ENCODE measurements around the gene MYOC.
A peak's percentile ranks its signal among the peaks of the same experiment; 100 is the strongest.
"Not testable (repeated sequence)": the region's sequence is repeated elsewhere in the genome, so short reads cannot be mapped to it uniquely, and the experiment has no call there.

MYOC gene

GRCh38 chr1:171652234-171652822 lies at the start of gene MYOC:
Gene MYOC (minus strand): TSS chr1:171652688. CDS start chr1:171652611, 77 bp downstream.
- no peak for DNase-seq

DNA sequence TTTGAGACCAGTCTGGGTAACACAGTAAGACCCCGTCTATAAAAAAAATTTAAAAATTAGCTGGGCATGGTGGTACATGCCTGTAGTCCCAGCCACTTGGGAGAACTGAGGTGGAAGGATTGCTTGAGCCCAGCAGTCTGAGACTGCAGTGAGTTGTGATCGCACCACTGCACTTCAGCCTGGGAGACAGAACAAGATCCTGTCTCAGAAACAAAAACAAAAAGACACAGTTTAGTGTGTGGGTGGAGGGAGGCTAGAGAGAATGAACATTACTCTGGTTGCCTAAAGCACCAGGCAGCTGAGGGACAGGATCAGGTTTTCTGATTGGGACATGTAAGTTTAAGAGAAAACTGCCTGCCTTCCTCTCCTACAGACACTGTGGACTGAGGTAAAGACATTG lies 47.0 kb upstream of the MYOC start:
- no peak for DNase-seq

GRCh38 chr1:171695772-171696171 lies 43.3 kb upstream of the MYOC start:
- not testable (repeated sequence) for DNase-seq

DNA sequence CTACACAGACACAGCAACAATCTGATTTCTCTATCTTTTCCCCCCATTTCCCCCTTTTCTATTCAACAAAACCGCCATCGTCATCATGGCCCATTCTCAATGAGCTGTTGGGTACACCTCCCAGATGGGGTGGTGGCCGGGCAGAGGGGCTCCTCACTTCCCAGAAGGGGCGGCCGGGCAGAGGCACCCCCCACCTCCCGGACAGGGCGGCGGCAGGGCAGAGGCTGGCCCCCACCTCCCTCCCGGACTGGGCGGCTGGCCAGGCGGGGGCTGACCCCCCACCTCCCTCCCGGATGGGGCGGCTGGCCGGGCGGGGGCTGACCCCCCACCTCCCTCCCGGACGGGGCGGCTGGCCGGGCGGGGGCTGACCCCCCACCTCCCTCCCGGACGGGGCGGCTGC lies 41.1 kb upstream of the MYOC start:
- DNase-seq, result not testable (repeated sequence)

GRCh38 chr1:171683870-171684269 lies 31.4 kb upstream of the MYOC start:
- no peak for DNase-seq

- no peak for DNase-seq
Measured at GRCh38 chr1:171680339-171680738, 27.9 kb upstream of the MYOC start.

DNA sequence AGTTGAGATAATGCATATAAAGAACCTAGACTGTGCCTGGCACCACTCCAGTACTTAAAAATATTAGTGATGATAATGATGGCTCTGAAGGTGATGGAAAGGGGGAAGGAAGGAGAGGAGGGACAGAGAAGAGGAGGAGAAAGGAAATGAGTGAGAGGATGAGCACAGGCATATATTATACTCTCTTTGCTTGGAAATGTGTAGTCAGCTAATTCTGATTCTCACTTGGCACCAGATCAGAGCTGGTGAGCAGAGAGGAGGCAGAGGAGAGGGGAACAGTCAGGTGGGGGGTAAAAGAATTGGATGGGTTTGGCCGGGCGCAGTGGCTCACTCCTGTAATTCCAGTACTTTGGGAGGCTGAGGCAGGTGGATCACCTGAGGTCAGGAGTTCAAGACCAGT lies 24.3 kb upstream of the MYOC start:
- no peak for DNase-seq

DNA sequence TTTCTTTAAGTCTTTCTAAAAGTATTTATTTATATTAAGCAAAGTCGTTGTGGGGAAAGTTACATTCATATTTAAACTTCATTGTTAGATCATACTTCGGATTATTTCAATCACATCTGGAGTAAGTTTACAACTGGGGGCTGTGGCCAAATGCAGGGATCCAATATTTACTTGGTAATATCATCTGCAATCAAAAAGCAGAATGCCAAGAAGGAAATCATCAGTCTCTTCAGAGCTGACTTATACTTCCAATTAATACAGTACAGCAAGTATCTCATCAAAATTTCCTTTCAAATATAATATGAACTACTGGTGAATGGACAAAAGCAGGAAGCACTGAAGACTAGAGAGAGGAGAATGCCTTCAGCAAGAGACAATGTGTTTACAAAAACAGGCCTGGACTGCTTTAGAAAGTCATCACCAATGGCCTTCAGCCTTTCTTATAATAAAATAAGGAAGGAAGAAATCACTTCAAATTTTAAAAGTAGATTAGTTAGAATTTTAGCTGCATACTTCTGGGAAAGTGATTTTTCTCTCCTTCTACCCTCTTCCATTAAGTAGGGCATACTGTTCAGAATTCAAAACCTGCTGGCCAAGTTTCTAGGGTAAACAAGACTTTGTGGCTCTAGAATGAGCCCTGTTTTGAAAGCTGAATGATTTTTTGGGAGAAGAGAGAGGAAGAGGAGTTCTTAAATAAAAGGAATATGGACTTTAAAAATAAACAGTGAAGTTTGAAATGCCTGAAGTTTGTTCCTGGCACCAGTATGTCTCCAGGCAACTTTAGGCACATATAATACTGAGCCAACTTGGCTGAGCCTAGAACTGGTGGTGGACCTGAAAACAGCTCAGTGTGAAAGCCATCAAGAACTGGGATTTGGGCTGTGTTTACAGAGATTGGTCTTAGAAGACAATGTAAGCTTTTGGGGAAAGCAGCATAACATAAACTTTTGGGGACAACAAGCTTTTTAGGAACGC lies 22.2 kb upstream of the MYOC start:
- peak in 1 of 2 experiments; percentile 11 for DNase-seq

GRCh38 chr1:171670739-171671138 lies 18.3 kb upstream of the MYOC start:
- DNase-seq, result no peak

GRCh38 chr1:171668372-171668771 lies 15.9 kb upstream of the MYOC start:
- no peak for DNase-seq

GRCh38 chr1:171666114-171666769 lies 13.8 kb upstream of the MYOC start:
- no peak for DNase-seq

DNA sequence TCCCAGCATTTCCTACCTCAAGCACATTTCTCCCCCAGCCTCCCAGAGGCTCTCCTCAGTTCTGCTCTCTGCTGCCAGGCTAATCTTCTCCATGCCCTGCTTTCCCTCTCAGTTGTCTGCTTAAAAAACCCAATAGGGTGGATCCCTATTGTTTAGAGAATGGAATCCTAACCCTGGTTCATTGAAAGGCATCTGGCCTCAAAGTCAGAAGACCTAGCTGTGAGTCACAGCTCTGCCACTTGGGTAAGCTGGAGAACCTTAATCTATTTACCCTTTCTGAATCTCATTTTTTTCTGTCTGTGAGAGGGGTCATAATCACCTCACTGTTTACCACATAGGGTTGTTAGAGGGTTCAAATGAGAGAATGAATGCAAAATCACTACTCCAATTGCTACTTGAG lies 12.5 kb upstream of the MYOC start:
- DNase-seq, result no peak

DNA sequence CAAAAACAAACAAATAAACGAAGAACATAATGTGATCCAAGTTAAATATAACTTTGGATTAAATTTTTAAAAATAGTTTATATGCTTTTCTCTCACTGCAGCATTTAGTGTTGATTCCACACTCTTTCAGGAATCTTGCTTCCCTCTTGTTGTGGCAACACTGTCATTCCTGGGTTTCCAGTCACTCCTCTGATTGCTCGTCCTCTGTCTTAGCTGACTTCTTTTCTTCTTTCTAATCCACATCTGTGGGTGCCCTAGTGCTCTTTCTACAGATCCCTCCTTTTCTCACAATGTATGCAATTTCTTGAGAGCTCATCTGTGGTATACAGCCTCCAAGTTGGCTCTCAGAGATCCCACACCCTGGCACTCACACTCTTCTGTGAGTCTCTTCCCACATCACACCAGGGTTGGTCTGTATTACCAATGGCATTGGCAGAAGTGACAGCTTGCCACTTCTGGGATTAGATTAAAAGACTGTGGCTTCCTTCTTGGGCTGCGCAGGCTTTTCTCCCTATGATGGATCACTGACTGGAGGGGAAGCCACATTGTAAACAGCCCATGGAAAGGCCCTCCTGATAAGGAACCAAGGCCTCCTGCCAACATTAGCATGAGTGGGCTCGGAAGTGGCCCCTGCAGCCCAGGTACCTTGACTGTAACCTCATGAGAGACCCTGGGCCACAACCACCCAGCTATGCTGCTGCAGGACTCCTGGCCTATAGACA lies 11.5 kb upstream of the MYOC start:
- no peak for DNase-seq

DNA sequence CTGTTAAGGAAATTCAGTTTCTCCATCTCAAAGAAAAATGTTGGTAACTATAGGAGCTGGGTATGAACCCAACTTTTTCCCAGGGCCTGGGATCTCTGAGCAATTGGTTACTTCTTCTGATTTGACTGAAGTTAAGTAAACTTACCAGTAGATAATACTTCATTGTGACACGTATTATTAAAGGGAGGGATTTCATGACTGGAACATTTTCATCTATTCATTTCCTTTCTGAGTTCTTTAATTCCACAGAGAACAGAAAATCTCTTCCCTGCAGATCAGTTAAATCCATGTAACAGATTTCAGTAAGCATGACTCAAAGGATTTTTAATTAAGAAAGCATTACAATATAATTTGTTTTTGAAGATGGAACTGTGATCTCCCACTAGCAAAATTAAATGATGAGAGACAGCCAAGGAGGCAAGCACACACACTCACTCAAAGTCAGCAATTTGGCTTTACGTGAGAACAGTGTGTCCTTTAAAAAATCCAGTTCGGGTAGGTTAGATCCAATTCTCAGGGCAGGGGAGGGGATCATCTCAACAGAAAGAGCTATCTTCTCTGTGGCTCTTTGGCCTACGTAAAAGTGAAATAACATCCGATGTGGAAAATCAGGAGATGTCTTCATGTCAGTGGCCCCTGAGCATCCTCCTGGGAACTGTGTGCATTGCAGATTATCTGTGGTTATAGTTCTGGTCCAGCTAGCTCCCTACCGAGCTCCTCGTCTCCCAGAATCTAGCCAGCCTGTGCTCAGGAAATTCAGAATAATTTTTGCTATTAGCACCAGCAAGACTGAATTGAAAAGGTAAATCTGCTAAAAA lies 10.8 kb upstream of the MYOC start:
- no peak for DNase-seq

DNA sequence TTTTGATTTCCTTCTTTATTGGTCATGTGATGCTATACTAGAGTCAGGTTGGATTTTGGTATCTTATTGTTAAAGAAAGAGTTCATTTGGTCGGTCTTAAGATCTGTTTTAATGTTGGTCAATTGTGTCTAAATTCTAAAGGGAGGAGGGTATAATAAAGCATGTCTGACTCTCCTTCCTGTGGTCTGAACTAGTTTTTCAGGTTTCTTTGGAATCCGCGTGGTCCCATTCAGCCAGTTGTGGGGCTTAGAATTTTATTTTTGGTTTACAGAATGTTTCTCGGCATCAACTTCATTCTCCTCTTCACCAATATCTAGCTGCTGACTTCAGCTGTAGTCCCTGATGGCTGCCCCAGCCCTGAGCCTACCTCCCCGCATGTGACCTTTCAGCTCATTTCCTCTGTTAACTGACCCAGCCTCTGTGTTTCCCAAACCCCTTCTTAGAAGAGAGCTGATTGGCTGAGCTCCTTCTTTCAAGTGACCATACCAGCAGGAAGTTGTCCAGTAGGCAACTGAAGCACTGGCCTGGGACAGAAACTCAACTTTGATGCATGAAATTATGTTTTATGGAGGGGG lies 8.7 kb upstream of the MYOC start:
- no peak for DNase-seq

GRCh38 chr1:171656206-171656605 lies 3.7 kb upstream of the MYOC start:
- not testable (repeated sequence) for DNase-seq

DNA sequence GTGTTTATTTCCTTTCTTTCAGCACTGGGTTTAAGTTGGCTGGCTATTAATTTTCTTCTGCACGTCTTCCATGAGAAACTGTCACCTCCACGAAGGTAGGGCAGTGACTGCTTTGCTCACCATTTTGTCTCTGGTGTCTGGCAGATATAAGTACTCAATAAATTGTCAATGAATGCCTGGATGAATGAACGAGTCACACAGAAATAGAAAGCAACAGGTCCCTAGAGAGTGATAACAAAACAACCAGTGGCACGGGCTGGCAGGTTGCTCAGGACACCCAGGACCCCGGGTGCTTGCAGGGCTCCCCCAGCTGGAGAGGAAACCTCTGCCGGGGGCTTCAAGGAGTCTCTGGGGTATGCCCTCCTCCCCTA lies 3.2 kb upstream of the MYOC start:
- DNase-seq, result no peak

- DNase-seq, result peak in 1 of 2 experiments; percentile 30
Measured at GRCh38 chr1:171654942-171655745, 2.7 kb upstream of the MYOC start.

GRCh38 chr1:171654201-171654941 lies 1.9 kb upstream of the MYOC start:
- no peak for DNase-seq

DNA sequence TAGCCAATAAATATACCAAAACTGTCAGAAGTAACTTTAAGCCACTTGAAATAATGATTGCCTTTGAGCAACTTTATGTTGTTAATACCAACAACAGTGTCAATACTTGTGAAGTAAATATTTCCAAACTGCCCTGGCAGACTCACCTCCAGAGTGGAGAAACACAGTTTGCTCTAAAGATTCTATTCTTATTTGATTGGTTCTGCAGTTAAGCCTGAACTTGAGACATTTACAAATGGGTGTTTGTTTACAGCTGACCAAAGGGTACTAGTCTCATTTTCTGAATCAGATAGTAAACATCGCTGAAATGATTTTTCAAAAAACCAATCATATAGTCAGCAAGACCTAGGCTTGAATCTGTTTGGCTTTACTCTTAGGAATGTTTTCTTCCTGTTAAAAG lies 1.3 kb upstream of the MYOC start:
- no peak for DNase-seq

All from NCI-H446 (cell line).